OCI-LY1 (cell line): ENCODE measurements around the gene ABTB2.

Experiments
- H2AFZ ChIP-seq: fragments of 200-600 bp; sonication (generic), shearing (Covaris generic); 2 replicates; pipeline ENCODE4 v1.6.0; 2014; ENCODE audit warnings: antibody characterized with exemption, mild to moderate bottlenecking, low read length
- H3F3A ChIP-seq: fragments of 200-600 bp; sonication (generic), shearing (Covaris generic); 2 replicates; pipeline ENCODE4 v1.6.0; 2014; ENCODE audit warnings: mild to moderate bottlenecking, antibody characterized with exemption, low read length, moderate library complexity; ENCODE audit not compliant: insufficient read depth
- H3K27ac ChIP-seq: fragments of 200-600 bp; sonication (generic); 2 replicates; pipeline ENCODE4 v1.5.1; 2014; ENCODE audit warnings: low read length, mixed run types, mild to moderate bottlenecking, low read depth; ENCODE audit not compliant: poor library complexity, severe bottlenecking
- H3K27me3 ChIP-seq: fragments of 200-600 bp; sonication (generic); 2 replicates; pipeline ENCODE4 v1.6.0; 2014; ENCODE audit warnings: antibody characterized with exemption, mild to moderate bottlenecking, low read length, moderate library complexity; ENCODE audit not compliant: insufficient read depth
- H3K36me3 ChIP-seq: fragments of 200-600 bp; sonication (generic); 2 replicates; pipeline ENCODE4 v1.6.1; 2014; ENCODE audit warnings: mild to moderate bottlenecking, antibody characterized with exemption, low read length, moderate library complexity, mixed read lengths; ENCODE audit not compliant: insufficient read depth
- H3K4me1 ChIP-seq: fragments of 200-600 bp; sonication (generic); 2 replicates; pipeline ENCODE4 v1.5.1; 2014; ENCODE audit warnings: mild to moderate bottlenecking, low read length, moderate library complexity; ENCODE audit not compliant: insufficient read depth, severe bottlenecking
- H3K4me2 ChIP-seq: fragments of 200-600 bp; sonication (generic), shearing (Covaris generic); 2 replicates; pipeline ENCODE4 v1.6.1; 2014; ENCODE audit warnings: low read length
- H3K4me3 ChIP-seq: fragments of 200-600 bp; sonication (generic); 2 replicates; pipeline ENCODE4 v1.5.1; 2014; ENCODE audit warnings: low read length, low read depth, mild to moderate bottlenecking, mixed read lengths; ENCODE audit not compliant: poor library complexity, severe bottlenecking
- H3K79me2 ChIP-seq: fragments of 200-600 bp; shearing (Covaris generic); 2 replicates; pipeline ENCODE4 v1.6.1; 2016; ENCODE audit warnings: mixed run types, low read length, mixed read lengths; ENCODE audit not compliant: insufficient read depth
- H3K9ac ChIP-seq: fragments of 200-600 bp; sonication (generic), shearing (Covaris generic); 2 replicates; pipeline ENCODE4 v1.6.1; 2014; ENCODE audit warnings: mild to moderate bottlenecking, low read length, mixed read lengths
- H3K9me2 ChIP-seq: fragments of 200-600 bp; sonication (generic), shearing (Covaris generic); 2 replicates; pipeline ENCODE4 v1.6.1; 2014; ENCODE audit warnings: low read depth, mild to moderate bottlenecking, low read length, mixed read lengths
- H3K9me3 ChIP-seq: fragments of 200-600 bp; shearing (Covaris generic); 2 replicates; pipeline ENCODE4 v1.6.1; 2014; ENCODE audit warnings: low read length, mixed read lengths
- H4K20me1 ChIP-seq: fragments of 200-600 bp; sonication (generic), shearing (Covaris generic); 2 replicates; pipeline ENCODE4 v1.6.0; 2016; ENCODE audit warnings: mild to moderate bottlenecking, low read length; ENCODE audit not compliant: insufficient read depth
- CTCF ChIP-seq: fragments of 200-600 bp; sonication (generic), shearing (Covaris generic); IDR thresholded peaks from 2 replicates; pipeline ENCODE4 v1.5.1; 2017; ENCODE audit warnings: mild to moderate bottlenecking, antibody characterized with exemption, low read length, moderate library complexity, mixed read lengths
- EZH2 ChIP-seq: fragments of 200-600 bp; sonication (generic), shearing (Covaris generic); IDR thresholded peaks from 2 replicates; pipeline ENCODE4 v1.8.0; 2017; ENCODE audit warnings: borderline replicate concordance, mixed run types, mild to moderate bottlenecking, antibody characterized with exemption, low read length, moderate library complexity, mixed read lengths

Gene ABTB2

DNA sequence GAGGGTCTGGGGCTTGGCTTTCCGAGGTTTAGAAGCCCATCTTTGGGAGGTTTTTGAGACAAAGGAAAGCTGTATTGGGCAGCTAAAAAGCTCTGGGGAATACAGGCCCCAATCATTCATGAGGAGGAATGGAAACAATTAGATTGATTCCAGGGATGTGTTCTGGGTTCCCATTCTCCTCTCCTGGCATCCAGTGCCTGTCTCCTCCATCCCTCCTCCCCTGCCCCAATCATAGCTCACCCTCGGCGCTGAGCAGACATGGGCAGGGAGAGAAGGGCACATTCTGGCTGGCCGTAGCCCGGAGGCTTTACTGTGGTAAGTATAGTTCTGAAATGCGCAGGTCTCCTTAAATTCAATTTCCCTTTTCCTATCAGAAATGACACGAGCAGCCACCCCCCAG is 42.4 kb downstream of the ABTB2 start:
- no peak overlapping the region for H2AFZ ChIP-seq
- H3K9ac ChIP-seq: no peak overlapping the region
- no peaks in the 10 kb centered on the region for H3K4me1 ChIP-seq
- no peaks in the 10 kb centered on the region for H3K79me2 ChIP-seq
- no peaks in the 10 kb centered on the region for H4K20me1 ChIP-seq
- no peaks in the 10 kb centered on the region for H3K9me2 ChIP-seq
- no peak overlapping the region for H3K4me2 ChIP-seq
- TF ChIP-seq CTCF (no peak), EZH2 (no peak)
- H3K27me3 ChIP-seq: no peaks in the 10 kb centered on the region
- no peak overlapping the region for H3K4me3 ChIP-seq
- H3F3A ChIP-seq: no peaks in the 10 kb centered on the region
- no peaks in the 10 kb centered on the region for H3K9me3 ChIP-seq
- no peaks in the 10 kb centered on the region for H3K36me3 ChIP-seq
- H3K27ac ChIP-seq: no peak overlapping the region

- no peaks in the 10 kb centered on the region for H3K9me3 ChIP-seq
- H4K20me1 ChIP-seq: no peaks in the 10 kb centered on the region
- no peak overlapping the region for H3K27ac ChIP-seq
- H3K4me3 ChIP-seq: no peak overlapping the region
- no peaks in the 10 kb centered on the region for H3K36me3 ChIP-seq
- no peaks in the 10 kb centered on the region for H3K4me1 ChIP-seq
- H3K9ac ChIP-seq: no peak overlapping the region
- H3K27me3 ChIP-seq: no peaks in the 10 kb centered on the region
- H3K9me2 ChIP-seq: no peaks in the 10 kb centered on the region
- H3K4me2 ChIP-seq: no peak overlapping the region
- H2AFZ ChIP-seq: no peak overlapping the region
- no peaks in the 10 kb centered on the region for H3K79me2 ChIP-seq
- no peaks in the 10 kb centered on the region for H3F3A ChIP-seq
- TF ChIP-seq CTCF: no peak
- no peak for TF ChIP-seq EZH2
These were observed 42.9 kb downstream of the ABTB2 start for GRCh38 chr11:34314936-34315335.

- no peaks in the 10 kb centered on the region for H3K9me2 ChIP-seq
- H3K4me2 ChIP-seq: no peak overlapping the region
- no peaks in the 10 kb centered on the region for H3K79me2 ChIP-seq
- H2AFZ ChIP-seq: no peak overlapping the region
- no peaks in the 10 kb centered on the region for H3F3A ChIP-seq
- H3K4me3 ChIP-seq: no peak overlapping the region
- no peak overlapping the region for H3K27ac ChIP-seq
- no peaks in the 10 kb centered on the region for H3K27me3 ChIP-seq
- H3K4me1 ChIP-seq: no peaks in the 10 kb centered on the region
- no peaks in the 10 kb centered on the region for H3K9me3 ChIP-seq
- H3K9ac ChIP-seq: no peak overlapping the region
- H4K20me1 ChIP-seq: no peaks in the 10 kb centered on the region
- H3K36me3 ChIP-seq: no peaks in the 10 kb centered on the region
- no peak for TF ChIP-seq CTCF
- TF ChIP-seq EZH2: no peak
These were observed 43.6 kb downstream of the ABTB2 start for GRCh38 chr11:34314176-34314575.
